IPS-NIHi7 (cell line): ENCODE measurements around the gene TBXAS1.

Experiments used
- DNase-seq: peaks from one replicate; pipeline ENCODE4 v3.0.0; 2012; ENCODE audit warnings: mixed read lengths; ENCODE audit errors: extremely low spot score

TBXAS1 gene

DNA sequence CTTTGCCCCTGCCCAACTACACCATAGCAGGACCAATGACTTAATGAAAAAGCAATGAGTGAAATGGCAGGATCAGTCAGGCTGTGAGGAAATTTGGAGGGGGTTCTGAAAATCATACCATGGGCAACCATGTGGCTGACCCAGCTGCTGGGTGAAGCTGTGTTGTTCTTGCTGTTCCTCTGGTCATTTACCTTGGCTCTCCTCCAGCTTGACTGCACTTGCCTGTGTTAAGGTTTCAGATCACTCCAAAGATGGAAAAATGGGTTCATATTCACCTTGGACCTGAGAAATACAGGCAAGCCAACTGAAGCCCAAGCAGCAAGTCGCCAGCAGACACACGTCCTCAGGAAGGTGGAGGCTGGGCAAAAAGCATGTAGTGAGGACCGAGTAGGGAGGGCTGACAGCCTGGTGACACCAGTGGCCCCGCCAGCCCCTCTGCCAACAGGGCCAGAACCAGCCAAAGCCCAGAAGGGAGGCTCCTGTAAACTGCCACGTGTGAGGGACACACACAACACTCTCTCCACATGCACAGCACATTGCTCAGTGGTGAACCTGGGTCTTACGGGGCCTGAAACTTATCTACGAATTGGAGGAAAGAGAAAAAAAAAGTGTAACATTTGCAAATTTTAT, 193.6 kb downstream of the TBXAS1 start:
- DNase-seq: no peak

DNA sequence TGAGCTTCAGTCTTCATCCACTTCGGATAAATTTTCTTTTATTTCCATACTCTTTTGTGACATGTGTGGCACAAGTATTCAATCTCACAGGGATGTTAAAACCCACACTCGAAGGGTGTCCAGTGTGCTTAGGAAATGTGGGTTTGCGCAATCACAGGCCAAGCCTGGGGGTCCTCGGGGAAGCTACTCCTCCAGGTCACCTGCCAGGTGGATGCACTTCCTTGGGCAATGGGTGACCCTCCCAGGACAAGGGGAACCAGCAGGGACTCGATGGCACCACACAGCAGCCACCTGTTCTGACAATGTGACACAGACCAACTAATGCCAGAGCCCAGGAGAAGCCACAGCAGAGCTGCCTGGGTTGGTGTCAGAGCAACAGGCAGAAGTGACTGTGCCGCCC, 194.7 kb downstream of the TBXAS1 start:
- no peak for DNase-seq

DNA sequence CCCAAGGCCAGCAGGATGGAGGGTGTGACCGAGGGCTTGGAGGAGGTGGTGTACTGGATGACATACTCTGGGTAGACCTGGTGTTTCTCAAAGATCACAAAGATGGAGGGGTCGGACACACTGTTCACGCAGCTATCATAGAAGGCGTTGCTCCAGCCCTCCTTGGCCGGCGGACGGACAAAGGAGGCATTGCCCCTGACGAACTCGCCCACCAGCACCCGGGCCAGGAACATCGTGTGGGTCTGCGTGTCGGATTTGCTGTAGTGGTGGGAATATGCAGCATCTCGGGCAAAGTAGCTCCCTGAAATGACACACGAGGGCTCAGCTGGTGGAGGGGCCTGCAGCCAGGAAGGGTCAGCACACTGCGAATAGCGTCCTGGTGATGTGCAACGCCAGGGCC, 195.5 kb downstream of the TBXAS1 start:
- no peak for DNase-seq

DNA sequence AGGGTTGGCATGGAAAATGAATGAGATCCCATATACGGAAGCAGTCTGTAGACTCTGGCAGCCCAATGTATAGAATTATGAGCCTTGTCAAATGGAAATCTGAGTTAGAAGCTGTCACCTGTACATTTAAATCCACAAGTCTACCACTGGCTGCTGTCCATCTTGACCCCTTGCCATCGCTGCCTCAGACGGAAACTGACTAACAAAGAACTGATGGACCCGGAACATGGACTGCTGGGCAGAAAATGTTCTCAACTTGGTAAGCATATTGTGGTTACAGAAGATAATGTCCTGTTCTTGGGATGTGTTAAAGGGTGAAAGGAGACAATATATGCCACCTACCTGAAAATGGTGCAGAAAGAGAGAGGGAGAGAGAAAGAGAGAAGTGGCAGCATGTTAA, 196.2 kb downstream of the TBXAS1 start:
- no peak for DNase-seq

DNA sequence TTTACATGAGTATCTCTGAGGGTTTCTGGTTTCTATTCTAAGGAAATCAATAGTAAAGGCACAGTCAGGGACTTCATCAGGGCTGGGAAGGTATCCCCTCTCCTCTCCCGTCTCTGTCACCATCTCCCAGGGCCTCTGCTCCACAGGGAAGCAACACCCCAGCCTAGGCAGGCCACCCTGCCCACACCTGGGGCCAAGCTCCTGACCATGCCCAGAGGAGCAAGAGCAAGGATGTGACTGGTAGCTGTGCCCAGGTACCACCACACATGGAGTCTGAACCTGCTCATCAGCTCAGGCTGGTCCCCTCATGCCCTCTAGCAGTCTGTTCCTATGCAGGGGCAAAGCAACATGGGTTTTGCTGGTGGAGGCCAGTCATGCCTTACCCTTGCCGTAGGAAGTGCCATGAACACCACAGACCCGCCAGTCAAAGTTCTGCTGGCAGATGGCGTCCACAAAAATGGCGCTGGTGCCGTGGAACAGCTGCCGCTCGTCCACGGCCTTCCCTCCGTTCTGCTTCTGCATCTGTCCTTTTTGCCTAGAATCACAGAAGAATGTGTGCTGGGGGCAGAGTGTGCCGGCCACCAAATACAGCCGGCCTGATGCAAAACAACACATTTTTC, 196.9 kb downstream of the TBXAS1 start:
- no peak for DNase-seq

DNA sequence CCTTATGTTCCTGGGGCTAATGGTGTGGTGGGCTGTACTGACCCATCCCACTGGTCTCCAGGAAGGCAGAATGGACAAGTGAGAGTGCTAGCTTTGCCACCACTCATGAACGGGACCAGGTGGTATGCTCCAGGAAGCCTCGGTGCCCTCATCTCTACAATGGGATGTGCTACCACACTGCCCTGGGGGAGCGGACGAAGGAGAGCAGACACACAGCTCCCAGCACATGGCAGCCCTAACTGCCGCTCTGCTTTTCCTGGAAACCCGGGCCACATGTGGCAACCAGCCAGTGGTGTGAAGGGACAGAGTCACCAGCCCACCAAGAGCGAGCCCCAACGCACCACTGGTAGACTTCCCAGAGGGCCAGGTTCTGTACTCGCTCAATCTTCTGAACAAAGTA, 197.9 kb downstream of the TBXAS1 start:
- no peak for DNase-seq

DNA sequence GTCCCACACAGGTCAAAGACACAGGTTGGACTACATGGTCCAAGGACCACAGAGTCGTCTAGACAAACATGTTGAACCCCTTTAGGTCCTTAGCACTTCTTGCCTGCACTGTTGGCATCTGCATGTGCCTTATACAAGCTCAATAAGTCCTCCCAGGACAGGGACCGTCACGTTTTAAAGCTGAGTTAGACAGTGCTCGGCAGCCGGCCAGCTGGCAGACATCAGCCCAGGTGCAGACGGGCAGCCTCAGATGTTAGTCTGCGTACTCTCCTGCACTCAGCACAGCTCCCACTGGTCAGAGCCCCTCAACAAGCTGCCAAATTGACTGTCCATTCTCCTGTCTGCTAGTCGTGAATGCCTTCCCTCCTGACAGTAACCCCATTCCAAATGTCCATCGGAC, 198.8 kb downstream of the TBXAS1 start:
- no peak for DNase-seq

DNA sequence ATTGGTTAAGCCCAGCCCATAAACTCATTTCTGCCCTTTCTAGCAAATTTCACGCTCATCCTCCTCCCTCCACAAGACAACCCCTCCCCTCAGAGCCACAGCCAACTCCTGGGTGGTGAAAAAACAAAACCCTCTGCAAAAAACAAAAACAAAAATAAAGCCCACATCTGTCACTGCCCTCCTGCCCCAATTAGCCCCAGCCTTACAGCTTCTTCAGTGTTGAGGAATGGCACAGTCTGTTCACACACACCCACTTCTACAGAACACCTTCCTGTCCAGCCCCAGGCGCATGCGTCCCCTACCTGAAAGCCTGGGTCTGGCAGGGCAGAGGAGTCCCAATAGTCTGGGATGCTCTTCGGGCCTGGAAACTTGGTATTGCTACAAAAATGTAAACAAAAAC, 199.2 kb downstream of the TBXAS1 start:
- no peak for DNase-seq

DNA sequence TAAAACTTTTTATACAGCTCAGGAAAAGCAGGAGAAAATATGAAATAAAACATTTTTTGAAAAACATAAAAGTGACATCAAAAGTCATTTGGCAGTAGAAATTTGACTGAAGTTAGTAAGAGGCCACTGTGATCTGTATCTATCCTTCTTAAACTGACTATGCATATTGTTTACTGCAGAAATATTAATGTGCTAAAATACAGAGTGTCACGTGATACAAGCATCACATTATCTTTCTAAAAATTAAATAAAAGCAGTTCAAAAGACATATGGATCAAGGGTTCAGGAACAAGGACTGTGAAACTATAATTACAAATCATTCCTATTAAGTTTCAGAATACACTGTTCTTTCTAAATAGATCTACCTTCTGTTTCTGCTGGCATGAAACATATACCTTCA, 200.0 kb downstream of the TBXAS1 start:
- no peak for DNase-seq

DNA sequence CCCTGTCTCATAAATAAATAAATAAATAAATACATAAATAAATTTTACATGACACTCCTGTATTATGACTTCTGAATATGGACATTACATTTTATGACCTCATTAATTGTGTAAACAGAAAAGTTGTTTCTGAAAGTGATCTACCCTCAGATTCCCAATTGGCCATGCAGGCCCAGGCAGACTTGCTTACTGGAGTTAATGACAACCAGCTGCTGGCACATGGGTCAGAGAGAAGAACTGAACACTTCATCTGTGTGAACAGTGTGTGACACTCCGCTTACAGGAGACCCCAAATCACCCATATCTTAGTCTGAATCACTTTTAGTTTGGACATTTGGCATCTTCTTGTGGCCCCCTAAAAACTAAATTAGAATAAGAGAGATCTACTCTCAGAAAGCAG, 202.3 kb downstream of the TBXAS1 start:
- no peak for DNase-seq

DNA sequence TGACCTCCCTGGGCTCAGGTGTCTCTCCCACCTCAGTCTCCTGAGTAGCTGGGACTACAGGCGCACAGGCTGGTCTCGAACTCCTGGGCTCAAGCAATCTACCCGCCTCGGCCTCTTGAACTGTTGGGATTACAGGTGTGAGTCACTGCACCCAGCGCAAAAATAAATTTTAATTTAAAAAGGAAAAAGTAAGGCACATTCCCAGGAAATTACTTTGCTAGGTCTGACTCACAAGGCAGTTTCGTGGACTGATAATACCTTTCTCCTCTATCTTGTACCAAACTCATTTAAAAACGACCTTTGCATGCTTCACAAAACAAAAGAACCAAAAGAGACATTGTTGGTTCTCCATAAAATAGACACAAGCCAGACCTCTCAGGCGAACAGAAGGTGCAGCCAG, 204.0 kb downstream of the TBXAS1 start:
- no peak for DNase-seq

DNA sequence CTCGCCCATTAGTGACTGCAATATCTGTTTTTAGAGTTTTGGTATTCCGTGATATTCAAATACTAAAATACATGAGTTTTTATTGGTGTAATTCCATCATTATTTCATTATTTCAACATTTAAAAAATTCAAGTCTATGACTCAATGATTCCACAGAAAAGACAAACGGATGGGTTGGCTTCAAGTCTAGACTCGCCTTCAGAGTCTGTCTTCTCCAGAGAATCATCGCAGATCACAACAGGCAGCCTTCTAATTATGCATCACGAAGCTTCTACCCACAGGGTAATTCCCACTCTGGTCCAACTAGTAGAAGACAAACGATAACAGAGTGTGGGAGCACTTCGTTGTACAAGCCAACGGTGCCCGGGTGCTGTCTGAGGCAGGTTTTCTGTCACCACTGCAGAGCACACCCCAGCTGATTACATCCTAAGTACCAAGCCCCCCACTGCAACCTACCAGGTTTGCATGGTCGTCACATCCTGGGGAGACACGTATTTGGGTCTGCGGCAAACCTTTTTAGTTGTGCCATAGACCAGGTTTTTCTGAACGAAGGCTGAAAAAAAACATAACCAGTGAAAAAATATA, 204.8 kb downstream of the TBXAS1 start:
- no peak for DNase-seq

DNA sequence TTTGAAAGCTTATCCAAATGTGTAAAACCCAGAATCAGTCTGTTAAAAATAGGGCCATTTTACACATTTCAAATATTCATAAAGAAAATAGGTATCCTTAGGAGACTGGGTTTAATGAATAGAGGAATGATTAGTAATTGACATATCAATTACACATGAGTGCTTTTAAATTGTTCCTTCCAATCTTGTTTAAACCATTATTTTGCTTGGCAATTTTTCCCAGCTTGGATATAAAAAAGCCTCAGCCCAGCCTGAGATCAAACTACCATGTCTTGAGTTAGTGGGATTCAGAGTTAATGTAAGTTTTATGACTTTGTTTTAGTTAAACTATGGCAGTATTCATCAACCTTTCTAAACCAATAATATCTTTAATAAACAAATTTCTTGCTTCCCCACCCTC, 205.4 kb downstream of the TBXAS1 start:
- DNase-seq: no peak

DNA sequence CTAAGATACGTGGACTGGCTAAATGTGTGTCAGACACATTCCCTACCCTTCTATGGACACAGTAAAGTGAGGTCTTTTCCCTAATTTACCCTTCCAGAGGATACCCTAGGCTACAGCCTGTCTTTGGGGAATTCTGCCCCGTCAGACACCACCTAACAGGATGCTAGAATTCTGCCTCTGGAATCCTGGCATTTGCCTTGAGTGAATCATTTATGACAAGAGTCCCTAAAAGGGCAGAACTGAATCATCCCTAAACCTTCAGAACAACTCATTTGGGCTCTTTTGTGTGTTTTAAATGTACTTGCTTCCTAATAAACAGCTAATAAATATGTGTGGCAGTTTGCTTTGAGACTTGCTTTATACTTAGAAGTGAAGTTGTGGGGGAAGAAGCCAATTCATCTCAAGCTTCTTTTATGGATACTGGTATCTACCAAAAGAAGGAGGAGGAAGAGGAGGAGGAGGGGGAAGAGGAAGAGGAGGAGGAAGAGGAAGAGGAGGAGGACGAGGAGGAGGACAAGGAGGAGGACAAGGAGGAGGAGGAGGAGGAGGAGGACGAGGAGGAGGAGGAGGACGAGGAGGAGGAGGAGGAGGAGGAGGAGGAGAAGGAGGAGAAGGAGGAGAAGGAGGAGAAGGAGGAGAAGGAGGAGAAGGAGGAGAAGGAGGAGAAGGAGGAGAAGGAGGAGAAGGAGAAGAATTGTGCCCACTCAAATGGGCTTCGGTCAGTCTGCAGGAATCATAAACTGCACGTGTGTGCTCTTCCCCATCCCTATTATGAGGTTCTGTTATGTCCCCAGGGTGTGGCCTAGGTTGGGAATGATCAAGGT, 206.5 kb downstream of the TBXAS1 start:
- DNase-seq: no peak

DNA sequence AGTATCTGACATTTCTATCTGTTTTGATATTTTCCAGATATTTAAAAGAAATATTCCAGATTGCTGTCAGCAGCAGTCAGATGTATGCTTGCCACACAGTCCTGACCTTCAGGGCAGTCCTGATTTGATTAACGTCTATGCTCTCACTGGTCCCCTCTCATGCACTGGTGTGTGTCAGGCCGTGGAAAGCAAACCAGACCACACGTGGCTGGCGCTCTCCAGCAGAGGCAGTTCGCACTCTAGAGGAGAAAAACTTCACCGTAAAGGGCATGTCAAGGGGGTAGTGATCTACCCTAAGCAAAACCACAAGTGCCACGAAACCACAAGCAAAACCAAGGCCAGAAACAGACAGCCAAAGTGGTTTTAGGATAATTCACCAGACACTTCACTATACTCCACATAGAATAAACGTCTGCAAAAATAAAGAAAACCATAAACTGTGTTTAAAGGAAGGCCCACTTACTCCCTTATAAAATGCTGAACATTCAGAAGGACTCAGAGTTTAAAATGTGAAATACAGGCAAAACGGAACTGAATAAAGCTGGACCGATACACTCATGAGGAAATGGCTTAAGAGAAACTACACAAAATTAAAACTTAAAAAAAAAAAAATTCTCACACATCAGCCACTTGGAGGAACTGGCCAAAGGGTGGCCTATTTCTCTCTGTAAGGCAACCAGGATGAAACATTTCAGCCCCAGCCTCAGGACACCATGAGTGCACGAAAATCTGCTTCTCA, 207.3 kb downstream of the TBXAS1 start:
- no peak for DNase-seq

DNA sequence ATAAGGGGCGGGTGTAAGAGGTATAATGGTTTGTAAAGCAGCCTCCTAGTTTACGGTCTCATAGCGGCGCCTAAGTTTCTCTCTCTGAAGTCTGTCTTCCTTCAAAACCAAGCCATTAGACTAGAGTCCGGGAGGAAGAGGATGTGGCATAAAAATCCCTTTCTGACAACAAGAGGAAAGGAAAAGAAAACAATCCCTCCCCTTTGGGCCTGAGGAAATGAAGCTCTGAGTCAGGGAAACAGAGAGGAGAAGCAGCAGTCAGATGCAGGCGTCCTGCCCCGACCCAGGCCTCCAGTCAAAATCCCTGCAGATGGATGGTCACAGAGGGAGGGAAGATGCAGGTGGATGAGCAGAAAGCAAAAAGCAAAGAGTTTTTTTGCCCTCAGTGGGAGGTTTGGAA, 210.0 kb downstream of the TBXAS1 start:
- DNase-seq: no peak

DNA sequence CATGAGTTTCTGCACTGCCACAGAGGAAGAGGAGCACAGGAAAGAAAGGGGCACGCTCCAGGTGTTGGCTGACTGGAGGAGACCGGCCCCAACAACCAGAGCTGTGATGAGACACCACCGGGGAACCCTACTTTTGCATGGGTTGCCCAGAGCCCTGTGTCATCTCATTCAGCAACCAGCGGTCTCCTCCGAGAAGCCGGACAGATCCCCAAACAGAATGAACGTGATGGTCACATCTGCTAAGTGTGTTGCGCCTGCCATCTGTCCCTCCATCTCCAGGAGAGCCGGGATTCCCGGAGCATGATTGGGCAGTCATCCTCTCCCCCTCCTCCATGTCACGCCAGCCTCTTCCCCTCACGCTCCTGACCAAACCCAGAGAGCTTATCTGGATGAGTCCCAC, 210.8 kb downstream of the TBXAS1 start:
- no peak for DNase-seq

DNA sequence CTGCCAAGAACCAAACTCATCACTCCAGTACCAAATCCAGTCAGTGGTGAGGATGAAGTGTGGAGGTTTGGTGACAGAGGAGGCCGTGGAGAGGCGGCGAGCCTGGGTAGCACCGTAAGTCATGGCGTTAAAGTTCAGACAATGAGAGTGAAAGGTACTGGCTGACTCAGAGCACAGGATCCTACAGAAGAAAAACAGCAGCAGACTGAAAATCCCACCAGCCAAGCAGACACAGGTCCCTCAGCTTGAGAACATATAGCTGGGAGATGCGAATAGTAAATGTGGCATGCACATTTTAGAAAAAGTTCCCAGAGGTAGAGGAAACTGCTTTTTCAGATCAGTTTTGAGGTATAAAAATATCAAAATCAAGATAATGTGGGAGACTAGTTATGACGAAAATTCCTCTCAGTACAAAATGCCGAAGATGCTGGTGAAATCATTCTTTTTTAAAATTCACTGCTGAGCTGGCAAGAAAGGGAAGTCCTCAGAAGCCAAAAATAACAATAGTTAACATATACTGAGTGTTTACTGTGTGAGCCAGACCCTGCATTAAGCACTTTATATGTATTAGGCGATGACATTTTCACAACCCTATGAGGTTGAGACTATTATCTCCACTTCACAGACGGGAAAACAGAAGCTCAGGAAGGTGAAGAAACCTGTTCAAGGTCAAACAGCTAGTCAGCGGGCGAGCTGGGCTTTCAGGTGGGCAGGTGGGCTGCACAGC, 212.8 kb downstream of the TBXAS1 start:
- DNase-seq: no peak

DNA sequence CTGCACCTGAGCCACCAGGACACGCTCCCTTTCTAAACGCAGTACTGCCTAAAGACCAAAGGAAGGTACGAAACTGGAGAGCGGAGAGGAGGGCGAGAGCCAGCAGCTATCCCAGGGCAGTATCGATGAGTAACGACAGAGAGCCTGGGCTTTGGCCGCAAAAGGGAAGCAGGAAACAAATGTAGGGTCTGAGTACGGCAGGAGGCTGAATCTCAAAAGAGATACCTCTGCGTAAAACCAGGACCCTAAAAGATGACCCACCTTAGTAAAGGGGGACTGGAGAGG, 213.3 kb downstream of the TBXAS1 start:
- no peak for DNase-seq

DNA sequence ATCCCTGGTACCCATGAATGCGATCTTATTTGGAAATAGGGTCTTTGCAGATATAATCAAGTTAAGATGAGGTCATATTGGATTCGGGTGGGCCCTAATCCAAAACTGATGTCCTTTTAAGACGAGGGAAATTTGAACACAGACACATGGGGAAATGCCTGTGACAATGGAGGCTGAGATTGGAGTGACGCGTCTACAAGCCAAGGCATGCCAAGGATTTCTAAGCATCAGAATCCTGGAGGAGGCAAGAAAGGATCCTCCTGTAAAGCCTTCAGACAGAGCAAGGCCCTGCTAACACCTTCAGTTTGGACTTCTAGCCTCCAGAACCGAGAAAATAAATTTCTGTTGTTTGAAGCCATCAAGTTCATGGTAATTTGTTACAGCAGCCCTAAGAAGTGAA, 215.2 kb downstream of the TBXAS1 start:
- DNase-seq: no peak

DNA sequence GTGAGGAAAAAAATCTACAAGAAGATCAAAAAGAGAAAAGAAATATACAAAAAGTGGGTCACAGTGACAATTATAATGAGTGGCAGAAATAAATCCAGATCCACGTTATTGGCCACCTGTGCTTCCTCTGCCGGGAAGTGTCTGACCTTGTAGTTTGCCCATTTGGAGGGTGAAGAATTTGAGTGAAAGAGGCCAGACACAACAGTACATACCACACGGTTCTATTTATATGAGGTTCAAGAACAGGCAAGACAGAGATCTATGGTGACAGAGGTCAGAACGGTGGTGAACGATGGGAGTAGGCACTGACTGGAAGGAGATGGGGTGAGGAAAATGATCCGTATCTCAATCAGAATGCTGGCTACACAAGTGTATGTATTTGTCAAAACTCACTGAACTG, 216.6 kb downstream of the TBXAS1 start:
- no peak for DNase-seq

DNA sequence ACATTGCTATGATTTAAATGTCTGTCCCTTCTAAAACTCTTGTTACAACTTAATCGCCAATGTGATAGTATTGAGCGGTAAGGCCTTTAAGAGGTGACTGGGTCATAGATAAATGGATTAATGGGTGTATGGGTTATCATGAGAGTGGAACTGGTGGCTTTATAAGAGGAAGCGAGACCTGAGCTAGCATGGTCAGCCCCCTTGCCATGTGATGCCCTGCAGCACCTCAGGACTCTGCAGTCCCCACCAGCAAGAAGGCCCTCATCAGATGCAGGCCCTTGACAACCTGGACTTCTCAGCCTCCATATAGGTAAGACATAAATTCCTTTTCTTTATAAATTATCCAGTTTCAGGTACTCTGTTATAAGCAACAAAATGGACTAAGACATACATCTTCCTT, 218.1 kb downstream of the TBXAS1 start:
- no peak for DNase-seq
